HG03097 (cell line): ENCODE data around the gene CIITA.
A peak's percentile ranks its signal among the peaks of the same experiment; 100 is the strongest.
"Not testable (repeated sequence)": the region's sequence is repeated elsewhere in the genome, so short reads cannot be mapped to it uniquely, and the experiment has no call there.

Source experiments
- ATAC-seq: cut with Tn5 transposase; IDR thresholded peaks from one replicate; pipeline ENCODE4 v1.9.1; 2021; ENCODE audit not compliant: unreplicated experiment, low FRiP score

CIITA gene

DNA sequence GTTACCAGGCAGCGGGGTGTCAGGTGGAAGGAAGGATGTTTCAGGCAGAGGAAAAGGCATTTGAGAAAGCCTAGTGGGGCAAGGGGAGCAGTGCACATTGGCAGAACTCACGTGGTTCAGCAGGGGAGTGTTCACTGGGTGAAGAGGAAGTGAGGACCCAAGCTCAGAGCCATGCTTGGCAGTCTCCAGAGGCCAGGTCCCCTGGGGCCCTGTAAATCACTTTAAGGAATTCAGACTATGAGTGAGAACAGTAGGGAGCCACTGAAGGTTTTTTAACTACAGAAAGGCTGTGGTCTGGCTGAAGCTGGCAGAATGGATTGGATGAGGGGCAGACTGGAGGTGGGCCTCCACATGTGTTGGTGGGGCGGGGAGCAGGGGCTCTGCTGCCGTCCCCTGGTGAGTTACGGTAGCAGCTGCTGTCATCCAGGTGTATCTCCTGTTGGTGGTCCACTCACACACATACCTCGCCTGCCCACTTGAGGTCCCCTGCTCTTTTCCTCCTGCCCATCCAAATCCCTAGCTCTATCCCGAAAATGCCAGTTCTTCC lies 72.5 kb downstream of the CIITA start:
- ATAC-seq = peak; percentile 68

DNA sequence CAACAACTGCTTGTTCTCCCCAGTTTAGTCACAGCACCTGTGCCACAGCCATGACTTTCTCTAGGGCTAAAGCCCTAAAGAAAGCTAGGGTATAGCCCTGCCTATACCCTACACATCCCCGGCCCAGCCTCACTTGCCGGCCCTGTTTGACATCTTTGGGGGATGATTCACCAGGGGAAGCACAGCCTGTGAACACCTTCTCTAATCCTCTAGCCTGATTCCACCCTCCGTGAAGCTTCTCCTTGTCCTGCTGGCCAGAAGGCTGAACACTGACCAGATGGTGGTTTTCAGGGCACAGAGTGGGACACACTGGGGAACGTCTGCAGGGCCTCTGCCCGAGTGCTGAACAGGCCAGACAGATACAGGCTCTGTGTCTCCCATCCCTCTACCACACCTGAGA lies 73.4 kb downstream of the CIITA start:
- no peak for ATAC-seq

DNA sequence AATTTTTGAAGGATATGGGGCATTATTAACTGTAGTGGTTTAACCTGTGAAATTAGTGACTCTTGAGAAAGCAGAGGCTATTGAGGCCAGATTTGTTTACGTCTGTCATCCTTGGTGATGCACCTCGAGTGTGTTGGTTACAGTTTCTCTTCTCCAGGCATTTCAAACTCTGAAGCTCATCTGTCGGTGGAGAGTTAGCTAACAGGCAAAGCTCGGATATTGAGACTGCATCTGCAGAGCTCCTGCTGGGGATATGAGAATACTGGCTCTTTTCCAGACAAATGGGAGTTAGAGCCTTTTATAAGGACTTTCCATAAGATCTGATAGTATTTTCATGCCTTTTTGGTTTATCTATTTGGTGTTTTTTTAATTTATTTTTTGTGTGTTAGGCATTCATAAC lies 74.0 kb downstream of the CIITA start:
- no peak for ATAC-seq

DNA sequence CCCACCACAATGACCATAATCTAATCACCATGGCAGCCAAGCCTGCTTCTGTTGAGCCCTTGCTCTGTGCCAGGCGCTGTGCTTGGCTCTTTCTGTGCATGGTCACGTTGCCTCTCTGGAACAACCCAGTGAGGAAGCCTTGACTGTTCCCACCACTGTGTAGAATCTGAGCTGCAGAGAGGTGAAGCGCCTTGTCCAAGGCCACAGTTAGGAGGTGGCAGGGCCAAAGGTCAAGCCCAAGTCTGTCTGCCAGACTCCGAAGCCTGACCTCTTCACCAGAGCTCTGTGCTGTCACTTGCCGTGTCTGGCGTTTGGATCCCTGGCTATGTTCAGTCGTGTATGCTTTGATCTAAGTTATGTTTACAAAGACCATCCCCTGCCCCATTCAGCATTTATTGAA lies 77.9 kb downstream of the CIITA start:
- no peak for ATAC-seq

DNA sequence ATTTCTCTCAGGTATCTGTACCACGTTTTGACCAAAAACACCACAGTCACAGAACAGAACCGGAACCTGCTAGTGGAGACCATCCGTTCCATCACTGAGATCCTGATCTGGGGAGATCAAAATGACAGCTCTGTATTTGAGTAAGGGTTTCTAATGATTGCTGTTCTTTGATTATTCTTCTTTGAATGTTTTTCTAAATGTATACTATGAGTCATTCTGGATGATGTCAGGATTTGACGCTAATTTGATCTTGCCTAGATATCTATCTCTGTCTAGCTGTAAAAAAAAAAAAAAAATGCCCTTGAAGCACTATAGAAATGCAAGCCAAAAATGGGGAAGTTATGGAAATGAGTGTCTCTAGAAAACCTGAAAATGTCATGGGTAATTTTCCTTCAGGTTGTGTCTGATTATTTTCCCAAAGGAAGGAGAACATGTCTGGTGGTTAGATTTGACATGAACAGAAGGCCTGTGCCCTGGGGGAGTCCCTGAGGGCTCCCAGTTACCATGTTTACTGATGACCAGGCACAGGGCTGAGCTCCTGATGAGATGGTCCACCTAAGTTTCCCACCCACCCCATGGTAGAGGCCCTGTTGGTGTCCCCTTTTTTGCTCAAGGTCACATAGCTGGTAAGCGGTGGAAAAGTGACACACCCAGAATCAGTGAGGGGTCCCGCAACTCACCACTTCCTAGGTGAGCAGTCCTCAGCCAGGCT lies 80.9 kb downstream of the CIITA start:
- ATAC-seq = no peak

DNA sequence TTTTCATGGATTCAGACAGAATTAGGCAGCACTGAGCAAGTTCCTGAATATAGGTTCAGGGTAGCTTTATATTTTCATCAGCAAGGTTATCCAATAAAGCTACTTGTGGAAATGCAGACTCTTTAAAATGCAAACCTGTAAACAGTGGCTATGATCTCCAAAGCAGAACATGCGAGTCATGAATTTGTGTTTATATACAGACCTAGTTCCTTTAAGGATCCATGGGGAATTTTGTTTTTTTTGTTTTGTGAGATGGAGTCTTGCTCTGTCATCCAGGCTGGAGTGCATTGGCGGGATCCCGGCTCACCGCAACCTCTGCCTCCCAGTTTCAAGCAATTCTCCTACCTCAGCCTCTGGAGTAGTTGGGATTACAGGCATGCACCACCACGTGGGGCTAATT lies 82.2 kb downstream of the CIITA start:
- no peak for ATAC-seq

DNA sequence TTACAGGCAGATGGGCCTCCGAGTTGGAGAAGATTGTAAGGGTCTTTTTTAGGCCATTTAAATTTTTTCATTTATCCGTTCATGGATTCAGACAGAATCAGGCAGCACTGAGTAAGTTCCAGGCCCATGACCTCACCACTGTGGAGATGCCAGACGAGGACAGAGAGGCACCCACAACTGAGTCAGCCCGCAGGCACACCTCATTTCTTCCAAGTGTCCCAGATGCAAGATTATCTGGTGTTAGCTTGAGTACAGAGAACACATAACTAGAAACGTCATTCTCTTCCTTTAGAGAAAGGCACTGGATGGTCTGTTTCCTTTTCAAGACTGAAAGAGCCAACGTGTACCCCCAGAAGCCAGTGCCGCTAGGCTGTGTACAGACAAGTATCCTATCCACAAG lies 84.2 kb downstream of the CIITA start:
- ATAC-seq = no peak

DNA sequence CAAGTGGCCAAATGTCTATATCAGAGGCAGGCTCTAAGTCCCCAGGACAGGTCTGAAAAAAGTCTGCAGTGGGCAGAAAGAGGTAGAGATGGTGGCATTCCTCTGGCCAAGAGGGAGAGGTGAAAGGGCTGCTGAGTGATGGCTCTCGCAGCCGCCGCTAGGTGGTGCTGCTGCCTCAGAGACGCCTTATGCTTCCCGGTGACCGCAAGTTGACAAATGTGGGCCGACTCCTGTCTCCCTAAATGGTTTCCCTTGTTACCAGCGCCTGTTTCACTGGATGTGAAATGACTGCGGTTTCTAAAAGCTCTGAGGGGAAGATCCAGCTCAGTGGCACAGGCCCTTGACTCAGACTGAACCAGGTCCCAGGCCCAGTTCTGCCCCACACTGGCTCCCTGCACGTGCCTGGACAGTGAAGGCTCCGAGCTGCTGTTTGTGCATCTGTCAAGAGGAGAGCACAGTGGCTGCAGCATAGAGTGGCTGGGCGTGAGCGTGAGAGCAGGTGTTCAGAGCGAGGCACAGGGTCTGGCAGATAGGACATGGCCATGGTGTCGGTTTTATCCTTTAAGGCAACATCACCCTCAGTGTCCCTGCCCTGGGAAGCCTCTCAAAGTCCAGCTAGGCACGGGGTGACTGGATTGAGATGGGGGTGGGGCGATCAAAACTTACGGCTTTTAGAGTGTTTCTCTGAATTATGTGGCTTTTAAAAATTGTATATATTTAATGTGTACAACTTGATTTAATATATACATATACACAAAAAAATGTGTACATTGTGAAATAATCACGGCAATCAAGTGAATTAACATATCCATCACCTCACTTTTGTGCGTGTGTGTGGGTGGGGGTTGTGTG lies 87.3 kb downstream of the CIITA start:
- peak; percentile 41 for ATAC-seq

DNA sequence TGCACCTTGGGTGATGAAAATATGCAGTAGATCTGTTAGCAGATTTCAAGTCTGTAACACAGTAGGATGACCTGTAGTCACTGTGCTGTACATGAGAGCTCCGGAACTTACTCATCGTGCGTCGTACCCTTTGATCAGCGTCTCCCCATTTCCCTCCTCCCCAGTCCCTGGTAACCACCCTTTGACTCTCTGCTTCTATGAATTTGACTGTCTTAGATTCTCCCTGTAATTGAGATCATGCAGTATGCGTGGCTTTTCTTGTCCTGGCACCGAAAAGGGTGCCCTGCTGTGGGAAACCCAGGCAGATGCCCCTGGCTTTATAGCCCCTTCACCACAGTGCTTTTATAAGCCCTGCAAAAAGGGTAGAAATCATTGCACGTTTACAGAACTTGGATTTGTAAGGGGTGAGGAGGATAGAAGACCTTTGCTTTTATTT lies 87.9 kb downstream of the CIITA start:
- ATAC-seq = peak; percentile 40

DNA sequence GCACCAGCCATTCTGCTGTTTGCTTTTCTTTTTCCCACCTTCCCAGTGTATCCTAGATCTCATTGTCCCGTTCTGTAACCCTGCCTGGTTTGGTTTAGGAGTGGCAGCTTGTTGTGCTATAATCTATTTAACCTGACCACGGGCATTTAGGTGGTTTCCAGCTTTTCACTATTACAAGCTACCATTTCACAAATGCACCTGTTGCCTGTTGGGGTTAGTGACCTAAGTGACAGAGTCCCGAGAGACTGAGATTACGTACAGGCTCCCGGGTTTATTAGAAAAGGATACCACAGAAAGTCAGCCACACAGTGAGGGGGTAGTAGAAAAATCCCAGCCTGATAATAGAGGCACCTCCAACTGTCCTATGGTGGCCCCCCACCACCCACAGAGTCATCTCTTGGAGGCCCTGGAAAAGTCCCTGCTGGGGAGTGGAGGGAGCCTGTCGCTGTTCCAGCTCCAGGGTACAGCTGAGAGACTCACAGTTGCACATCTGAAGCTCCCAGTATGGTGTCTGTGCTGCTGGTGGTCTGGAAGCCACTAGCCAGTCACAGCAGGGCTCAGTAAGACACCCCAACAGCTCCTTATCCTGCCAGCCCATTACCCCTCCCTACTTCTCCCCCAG lies 88.5 kb downstream of the CIITA start:
- peak; percentile 65 for ATAC-seq

DNA sequence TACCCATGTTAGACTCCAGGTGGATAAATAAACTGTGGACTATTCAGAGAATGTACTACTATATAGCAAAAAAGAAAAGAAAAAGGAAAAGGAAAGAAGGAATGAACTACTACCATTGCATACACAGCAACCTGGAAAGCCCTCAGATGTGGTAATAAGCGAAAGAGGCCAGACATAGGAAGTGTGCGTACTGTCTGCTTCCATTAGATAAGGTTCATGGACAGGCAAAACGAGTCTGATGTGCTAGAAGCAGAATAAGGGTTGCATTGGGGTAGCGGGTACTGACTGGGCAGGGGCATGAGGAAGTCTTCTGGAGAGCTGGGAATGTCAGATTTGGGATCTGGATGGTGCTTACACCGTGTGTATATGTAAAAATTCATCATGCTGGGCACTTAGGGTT lies 89.1 kb downstream of the CIITA start:
- ATAC-seq = no peak

DNA sequence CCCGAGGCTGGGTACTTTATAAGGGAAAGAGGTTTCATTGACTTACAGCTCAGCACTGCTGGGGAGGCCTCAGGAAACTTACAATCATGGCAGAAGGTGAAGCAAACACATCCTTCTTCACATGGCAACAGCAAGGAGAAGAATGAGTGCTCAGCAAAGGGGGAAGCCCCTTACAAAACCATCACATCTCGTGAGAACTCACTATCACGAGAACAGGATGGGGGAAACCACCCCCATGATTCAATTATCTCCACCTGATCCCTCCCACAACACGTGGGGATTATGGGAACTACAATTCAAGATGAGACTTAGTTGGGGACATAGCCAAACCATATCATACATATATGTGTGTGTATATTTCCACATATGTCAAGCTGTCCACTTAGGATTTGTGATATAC lies 89.6 kb downstream of the CIITA start:
- ATAC-seq = not testable (repeated sequence)

DNA sequence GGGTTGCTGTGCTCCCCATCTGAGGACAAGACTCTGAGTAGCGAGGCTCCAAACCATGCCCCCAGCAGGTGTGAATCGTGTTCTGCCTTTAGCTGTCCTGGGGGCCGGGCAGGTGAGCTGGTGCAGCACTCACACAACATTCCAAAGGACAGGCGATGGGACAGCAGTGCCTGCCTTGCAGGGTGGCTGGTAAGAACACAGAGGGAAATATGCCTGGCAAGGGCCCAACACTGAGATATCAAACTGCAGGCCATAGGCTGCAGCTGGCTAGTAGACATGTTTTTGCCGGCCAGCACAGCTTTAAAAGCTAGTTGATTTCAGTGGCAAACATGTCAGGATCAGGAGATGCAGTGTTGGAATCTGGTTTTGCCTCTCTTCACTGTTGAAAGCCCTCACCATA lies 91.0 kb downstream of the CIITA start:
- ATAC-seq = no peak

DNA sequence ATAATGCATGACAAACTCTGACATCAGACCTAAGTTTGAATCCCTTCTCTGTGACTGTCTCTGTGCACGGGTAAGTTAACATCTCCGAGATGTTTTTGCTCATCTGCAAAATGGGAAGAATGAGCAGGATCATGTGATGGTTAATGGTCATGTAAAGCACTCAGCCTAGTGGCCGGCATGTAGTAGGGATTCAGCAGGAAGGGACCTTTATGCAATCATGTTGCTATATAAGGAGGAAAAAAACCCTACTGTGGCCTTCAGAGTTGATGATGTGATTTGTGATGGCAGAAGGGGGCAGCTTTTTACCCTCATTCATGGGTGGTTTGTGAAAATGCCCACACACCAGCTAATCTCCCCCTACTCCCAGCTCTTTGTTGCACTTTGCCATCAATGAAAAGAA lies 91.5 kb downstream of the CIITA start:
- no peak for ATAC-seq

DNA sequence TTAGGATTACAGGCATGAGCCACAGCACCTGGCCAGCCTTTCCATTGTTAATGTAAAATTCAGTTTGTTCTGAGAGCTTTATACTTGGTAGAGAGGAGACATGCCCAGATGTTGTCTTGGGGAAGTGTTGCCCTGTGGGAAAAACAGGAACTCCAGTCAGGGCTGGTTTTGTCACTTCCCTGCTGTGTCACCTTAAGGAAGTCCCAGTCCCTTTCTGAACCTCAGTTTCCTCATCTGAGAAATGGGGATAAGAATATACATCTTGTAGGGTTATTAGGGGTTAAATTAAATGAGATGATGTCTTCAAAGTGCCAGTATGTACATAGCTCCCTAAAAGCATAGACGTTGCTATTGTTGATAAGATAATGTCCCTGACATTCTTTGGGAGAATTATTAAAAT lies 92.6 kb downstream of the CIITA start:
- ATAC-seq = no peak

DNA sequence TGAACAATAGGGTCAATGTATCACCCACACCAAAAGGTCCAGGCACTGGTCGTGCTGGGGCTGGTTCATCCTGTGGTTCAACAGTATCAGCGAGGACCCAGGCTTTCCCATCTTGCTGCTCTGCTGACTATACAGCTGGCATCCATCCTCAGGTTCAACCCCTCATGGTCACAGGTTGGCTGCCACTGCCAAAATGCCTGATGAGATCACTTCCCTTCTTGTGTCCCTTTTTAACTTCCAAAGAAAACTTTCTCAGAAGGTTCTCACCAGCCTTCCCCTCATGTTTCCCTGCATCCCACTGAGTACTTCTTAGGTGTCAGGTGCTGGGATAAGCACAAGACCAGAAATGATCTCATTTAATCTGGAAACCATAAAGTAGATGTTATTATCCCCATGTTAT lies 93.1 kb downstream of the CIITA start:
- no peak for ATAC-seq

DNA sequence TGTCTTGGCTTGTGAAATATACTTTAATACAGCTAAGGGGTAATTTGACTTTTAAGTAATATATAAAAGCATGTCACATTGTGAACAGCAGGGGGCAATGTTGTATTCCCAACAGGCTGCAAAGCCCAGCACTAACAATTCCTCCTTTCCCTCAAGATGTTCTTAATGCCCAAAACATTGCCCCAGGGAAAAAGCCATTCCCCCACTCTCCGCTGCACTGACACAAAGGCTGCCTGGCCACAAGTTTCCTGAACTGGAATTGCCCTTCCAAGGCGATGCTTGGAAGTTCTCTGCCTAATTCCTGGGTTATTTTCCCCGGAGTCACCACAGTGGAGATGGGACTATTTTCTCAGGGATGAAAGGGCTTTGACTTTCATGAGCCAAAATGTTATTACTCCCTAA lies 94.6 kb downstream of the CIITA start:
- ATAC-seq = no peak

DNA sequence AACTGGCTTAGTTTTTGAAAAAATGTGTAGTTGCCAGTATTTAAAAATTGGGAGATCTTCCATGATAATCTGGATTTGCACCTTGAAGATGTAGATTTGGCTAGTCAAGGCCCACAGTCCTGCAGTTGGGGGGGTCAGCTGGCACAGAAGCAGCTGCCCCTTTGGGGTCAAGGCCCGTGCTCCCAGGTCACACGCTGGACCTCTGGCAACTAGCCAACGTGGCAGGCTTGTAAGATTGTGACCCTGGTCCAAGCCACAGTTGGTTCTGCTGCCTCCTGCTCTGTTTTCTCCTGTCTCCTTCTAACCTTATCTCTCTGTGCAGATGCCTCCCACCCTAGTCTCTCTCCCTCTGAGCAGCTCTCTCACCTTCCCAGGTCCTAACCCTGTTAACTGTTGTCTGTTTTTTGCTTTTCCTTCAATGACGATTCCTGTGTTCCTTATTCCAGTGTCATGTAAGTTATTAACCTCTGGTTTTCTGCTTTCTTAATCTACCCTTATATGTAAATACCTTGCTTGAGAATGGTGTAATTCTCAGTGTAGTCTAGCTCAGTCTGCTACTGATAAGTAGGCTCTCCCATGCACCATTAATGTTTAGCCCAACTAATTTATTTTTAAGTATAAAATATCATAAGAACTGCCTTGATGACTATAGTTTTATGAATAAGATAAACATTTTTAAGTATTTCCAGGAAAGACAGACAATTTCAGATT lies 95.3 kb downstream of the CIITA start:
- ATAC-seq = no peak

DNA sequence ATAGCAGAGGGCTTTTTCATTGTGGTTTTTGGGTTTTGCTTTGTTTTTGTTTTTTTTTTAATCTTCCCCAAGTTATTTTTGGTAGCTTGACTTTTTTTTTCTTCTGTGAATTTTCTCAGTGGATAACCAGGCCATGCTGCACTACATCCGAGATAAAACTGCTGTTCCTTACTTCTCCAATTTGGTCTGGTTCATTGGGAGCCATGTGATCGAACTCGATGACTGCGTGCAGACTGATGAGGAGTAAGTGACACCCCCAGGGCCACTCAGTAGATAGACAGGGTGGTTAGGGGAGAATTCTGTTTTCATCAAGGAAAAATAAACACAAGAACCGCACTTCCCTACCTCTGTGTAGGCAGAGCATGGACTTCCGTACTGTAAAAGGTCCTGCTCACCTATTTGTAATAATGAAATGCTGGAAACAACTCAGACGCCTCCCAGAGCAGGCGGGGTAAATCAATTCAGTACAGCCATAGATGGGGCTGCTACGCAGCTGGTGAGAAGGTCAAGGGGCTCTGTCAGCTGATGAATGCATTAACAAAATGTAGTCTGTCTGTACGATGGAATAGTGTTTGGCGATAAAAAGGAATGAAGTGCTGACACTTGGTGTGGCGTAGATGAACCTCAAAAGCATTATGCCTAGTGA lies 95.9 kb downstream of the CIITA start:
- ATAC-seq = no peak

DNA sequence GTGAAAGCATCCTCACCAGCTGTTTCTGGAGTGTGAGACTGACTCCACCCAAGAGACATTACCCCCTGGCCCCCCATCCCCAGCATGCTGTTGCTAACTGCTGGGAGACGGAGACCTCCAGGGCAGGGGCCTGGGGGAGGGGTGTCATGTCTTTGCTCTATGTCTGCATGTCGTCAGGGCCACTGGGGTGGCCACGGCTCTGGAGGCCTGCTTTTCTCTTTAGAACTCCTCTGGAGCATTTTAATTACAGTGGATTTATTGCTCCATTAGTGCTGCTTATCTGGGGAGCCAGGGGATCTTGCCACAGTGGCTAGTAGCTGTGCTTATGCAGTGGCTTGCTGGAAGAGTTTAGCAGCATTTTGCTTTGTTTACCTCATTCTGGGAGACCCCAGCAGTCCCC lies 99.6 kb downstream of the CIITA start:
- no peak for ATAC-seq
